GM21528 (cell line): Measurements from ENCODE around the gene NUDT4B.
"Not testable (repeated sequence)": the region's sequence is repeated elsewhere in the genome, so short reads cannot be mapped to it uniquely, and the experiment has no call there.

Experiments
- ATAC-seq: cut with Tn5 transposase; IDR thresholded peaks from one replicate; pipeline ENCODE4 v1.9.1; 2021; ENCODE audit warnings: mild to moderate bottlenecking, moderate library complexity; ENCODE audit not compliant: unreplicated experiment, low FRiP score

NUDT4B gene

DNA sequence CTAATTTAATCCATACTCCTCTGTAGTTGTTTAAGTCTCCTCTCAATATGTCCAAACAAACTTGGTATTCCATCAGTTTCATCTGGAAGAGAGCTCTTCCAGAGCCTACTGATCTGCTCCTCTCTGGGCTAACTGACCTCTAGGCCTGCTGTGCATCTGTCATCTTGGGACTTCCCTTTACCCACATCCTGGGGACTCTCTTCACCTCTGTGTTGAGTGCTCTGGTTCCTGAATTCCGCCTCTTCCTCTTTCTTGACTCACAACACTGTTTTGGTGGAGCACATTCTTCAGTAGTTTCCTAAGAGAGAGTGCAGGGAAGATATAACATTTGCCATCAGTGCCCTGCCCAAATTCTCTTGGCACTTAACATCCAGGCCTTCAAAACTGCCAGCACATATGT, 13.0 kb upstream of the NUDT4B start:
- ATAC-seq, result not testable (repeated sequence)

DNA sequence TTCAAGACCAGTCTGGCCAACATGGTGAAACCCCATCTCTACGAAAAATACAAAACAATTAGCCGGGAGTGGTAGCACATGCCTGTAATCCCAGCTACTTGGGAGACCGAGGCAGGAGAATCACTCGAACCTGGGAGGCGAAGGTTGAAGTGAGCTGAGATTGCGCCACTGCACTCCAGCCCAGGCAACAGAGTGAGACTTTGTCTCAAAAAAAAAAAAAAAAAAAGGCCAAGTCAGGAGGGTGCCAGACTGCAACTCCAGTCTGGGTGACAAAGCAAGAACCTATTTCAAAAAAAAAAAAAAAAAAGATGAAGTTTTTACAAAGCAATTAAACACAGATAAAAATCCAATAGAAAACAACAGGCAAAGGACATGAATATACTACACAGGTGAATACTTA, 9.9 kb upstream of the NUDT4B start:
- not testable (repeated sequence) for ATAC-seq

DNA sequence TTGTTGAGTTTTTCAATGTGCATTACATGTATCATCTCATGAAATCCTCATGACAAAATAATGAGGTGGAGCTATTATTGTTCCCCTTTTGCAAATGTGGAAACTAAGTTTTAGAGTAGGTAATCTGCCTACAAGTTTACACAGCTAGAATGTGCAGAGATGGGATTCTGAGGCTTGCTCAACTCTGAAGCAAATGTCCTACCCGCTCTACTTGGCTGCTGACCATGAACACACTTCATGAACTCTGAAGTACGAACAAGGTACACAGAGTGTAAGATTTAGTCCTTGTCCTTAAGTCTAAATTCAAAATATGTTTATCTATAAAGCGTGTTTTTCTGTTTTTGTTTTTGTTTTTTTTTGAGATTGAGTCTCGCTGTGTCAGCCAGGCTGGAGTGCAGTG, 5.4 kb upstream of the NUDT4B start:
- not testable (repeated sequence) for ATAC-seq

DNA sequence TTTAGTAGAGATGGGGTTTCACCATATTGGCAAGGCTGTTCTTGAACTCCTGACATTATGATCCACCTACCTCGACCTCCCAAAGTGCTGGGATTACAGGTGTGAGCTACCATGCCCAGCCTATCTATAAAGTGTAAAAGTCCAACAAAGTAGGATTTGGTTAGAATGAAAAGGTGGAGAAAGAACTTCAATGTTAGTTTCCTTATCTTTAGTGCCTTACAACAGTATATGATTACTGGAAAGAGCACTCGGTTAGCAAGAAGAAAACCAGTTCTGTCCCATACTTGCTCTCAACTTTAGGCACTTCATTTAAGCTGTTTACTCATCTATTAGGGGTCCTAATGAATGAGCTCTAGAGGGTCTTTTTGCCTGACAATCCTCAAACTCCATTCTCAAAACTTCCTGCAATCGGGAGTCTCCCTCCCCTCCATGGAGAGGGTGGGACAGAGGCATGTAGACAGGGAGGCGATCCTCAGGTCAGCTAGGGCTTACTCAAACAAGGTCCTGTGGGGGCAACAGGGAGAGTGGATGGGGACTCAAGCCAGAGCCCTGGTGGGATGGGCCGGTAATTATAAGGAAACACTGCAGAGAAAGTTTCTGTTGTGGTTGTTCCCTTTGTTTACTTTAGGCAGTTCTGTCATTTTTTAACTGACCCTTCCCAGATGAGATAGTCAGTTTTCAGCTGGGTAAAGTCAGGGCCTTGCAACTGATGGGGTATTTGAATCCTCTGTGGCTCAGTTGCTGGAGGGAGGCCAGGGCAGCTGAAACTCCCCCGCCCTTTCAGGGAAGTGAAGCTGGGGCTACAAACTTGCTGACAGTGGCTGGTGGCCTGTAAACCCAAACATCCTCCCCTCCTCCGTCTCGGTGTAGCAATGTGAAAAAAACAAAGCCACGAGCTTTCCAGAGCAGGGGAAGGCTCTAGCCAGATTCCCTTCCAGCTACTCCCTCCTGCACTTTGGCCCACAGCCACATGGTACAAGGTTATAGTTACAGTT, 4.6 kb upstream of the NUDT4B start:
- not testable (repeated sequence) for ATAC-seq

DNA sequence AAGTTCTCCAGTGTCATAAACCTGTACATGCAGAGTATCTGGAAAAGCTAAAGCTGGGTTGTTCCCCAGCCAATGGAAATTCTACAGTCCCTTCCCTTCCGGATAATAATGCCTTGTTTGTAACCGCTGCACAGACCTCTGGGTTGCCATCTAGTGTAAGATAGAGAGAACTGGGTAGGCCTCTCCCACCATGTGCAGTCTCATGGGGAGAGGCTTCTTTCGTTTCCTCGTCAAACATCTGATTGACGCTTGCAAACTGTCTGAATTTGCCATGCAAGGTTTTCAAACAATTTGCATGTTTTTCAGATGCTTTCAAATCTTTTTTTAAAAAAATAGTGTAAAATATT, 734 bp downstream of the NUDT4B start:
- ATAC-seq, result peak; percentile 91

DNA sequence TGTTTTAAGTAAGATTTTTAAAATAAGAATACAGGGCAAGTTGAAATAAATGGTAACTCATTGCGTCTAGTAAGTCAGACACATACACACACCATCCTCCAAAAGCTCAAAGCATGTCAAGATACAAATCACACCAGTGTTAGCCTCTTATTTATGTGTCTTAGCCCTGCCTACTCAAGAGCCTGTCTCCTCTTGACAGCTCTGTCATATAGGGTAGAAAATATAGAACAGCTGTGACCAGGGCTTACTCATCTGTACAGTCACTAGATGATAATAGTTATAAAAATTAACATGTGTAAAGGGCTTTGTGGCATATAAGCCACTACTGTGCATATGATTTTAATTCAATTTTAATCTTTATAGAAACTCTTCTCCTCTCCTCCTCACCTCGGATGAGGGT, 7.7 kb downstream of the NUDT4B start:
- not testable (repeated sequence) for ATAC-seq

DNA sequence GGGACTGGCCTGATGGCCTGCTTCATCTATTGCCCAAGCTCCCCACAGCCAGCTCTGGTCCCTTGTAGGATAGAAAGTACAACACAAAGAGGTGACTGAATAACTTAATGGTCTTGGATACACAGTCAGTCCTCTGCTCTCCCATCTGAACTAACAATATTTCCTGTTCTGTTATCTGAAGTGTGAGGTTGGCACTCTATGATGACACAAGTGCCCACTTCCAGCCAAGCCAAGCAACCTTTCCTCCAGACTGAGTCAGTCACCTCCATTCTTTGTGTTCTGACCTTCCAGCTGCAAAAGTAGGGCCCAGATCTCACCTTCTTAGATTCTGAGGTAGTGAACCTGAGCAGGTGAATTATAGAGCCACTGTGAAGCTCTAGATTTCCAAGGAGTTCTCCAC, 8.9 kb downstream of the NUDT4B start:
- ATAC-seq, result not testable (repeated sequence)

DNA sequence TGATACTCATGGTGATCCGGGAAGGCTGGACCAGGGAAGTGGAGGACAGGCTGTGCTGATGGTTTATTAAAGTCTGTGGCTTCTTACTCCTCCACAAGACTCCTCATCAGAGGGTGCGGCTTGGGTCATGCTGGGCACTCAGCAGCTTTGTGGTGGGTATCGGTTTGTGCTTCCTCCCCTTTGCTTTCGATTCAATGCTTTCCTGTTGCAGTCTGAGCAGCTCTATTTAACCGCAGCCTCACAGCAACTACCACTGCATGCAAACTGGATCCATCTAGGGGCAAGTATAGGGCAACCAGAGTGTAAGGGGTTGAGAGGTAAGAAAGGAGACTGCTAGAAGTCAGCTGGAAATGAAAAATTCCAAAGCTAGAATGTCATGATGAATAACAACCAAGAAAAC, 9.8 kb downstream of the NUDT4B start:
- ATAC-seq, result peak; percentile 98

DNA sequence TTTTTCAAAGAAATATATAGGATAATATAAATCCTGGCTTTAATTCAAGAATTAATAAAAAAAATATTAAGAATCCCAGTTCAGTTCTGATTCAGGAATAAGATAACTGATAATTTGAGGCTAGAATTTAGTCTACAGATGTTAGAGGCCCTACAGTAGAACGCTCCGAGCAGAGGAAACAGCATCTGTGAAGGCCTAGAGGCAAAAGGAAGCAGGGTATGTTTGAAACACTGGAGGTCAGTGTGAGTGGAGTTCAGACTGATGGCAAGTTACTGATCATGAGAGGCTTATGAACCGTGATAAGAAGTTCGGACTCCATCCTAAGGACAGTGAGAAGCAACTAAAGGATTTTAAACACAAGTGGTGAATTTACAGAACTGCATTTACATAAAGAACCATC, 10.4 kb downstream of the NUDT4B start:
- not testable (repeated sequence) for ATAC-seq

DNA sequence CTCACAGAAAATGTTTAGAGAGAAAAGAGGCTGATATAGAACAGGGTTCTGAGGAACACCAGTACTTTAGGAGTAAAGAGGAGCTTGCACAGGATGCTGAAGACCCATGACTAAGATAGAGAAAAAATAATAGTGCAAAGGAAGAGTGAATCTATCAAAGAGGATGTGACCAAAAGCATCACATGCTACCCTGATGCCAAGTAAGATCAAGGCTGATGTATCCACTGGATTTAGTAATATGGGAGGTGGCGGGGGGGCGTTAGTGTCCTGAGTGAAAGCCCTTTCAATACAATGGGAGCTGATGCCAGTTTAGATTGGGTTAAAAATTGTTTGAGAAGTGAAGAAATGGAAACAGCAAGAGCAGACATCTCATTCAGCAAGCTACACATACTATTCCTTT, 11.2 kb downstream of the NUDT4B start:
- not testable (repeated sequence) for ATAC-seq

DNA sequence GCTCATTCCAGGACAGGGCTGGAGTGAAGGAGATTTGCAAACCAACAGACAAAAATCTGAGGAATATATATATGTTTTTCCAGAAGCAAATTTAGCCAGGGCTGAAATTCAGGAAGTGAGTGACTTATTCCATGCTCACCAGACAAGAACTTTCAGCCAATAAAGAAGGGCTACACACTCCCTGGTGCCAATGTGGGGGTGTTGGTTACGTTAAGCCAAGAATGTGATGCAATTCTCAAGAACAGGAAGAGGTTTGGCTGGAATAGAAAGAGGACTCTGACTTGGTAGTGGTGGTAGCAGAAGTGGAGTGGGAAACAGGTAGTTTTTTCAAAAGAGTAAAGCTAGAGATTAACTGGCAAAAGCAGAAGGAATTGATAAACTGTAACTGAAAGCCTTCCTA, 11.6 kb downstream of the NUDT4B start:
- not testable (repeated sequence) for ATAC-seq

DNA sequence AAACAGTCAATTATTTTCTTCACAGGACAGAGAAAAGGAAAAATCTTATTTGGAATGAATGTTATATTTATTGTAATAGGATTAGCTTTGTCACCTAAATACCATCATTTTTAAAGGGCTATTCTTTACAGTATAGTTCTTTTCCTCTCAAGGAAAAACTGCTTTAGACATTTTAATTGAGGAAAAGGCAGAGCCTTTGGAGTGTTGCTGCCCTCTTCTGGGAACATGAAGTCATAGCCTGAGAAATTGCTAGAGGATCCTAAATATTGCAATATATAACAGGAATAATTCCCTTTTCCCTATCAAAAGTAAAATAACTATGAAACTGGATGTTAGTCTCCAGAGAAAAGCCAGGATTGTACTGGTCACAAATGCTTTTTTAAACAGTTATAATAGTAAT, 12.8 kb downstream of the NUDT4B start:
- ATAC-seq, result not testable (repeated sequence)

DNA sequence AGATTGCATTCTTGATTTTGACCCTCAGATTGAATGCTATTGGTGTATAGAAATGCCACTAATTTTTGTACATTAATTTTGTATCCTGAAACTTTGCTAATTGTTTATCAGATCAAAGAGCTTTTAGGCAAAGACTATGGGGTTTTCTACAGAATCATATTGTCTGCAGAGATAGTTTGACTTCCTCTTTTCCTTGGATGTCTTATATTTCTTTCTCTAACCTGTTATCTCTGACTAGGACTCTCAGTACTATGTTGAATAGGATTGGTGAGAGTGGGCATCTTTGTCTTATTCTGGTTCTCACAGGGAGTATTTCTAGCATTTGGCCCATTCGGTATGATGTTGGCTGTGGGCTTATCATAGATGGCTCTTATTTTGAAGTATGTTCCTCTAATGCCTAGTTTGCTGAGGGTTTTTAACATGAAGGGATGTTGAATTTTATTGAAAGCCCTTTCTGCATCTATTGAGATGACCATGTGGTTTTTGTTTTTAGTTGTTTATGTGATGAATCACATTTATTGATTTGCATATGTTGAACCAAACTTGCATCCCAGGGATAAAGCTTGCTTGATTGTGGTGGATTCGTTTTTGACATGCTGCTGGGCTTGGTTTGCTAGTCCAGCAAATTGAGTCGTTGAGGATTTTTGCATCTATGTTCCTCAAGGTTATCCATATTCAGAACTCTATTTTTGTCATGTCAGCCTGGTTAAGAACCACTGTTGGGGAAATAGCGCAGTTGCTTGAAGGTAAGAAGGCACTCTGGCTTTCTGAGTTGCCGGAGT, 16.9 kb downstream of the NUDT4B start:
- ATAC-seq, result not testable (repeated sequence)

DNA sequence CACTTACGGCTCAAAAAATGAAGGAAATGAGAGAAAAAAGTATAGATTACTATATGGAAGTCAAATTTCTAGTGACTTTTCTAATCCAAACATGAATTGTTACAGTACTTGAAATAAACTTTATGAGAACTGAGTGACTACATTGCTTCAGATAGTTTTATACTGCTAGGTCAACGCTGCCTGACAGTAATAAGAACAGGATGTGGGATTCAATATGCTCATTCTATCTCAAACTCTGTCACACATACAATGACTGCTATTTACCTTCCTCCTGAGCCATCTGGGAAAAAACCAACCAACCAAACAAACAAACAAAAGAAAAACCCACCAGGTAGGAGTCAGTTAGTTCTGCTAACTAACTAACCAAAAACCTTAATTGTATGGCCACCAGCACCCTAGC, 20.0 kb downstream of the NUDT4B start:
- ATAC-seq, result not testable (repeated sequence)

DNA sequence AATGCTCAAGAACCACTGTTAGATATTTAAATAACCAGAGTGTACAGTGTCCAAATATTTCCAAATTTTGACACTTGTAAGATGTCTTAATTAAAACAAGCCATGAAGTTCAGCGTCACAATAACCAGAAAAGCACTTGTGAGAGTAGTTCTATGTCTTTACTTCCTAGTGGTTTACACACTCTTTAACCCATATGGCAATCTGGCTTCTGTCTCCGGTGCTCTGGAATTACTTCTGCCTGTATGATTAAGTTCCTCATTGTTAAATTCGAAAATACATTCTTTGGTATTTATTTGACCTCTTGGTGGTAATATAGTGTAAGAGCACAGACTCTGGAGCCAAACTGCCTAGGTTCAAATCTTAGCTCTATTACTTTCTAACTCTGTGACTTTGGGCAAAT, 20.9 kb downstream of the NUDT4B start:
- not testable (repeated sequence) for ATAC-seq

DNA sequence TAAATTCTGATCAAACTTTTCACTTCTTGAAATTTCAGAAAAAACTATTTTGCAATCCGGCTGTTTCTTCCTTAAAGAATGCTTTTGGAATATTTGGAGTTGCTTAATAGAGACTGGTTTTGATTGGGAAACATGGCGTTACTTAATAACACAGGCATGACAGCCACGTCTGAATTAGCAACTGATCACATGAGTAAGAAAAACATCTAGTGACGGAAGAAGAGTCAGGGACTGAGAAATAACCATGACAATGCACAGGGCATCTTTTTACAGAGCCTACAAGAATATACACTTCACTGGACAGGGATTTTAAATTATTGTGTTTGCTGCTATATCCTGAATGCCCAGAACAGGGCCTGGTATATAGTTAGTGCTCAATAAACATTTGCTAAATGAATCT, 25.1 kb downstream of the NUDT4B start:
- ATAC-seq, result not testable (repeated sequence)

DNA sequence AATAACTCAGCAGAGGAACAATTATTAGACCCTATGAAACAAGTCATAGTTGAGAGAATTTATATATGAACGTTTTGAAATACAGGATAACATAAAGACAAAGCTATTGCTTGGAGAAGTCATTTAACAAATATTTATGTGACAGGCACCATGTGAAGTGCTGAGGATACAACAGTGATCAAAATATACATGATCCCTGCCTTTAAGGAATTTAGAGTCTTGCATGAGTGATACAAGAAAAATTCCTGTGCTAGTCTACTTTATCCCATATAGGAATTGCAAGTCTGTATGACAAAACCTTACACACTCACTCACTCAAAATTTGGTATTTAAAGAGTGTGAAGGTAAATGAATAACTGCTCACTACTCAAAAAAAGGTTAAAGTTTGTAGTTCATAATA, 25.5 kb downstream of the NUDT4B start:
- not testable (repeated sequence) for ATAC-seq

DNA sequence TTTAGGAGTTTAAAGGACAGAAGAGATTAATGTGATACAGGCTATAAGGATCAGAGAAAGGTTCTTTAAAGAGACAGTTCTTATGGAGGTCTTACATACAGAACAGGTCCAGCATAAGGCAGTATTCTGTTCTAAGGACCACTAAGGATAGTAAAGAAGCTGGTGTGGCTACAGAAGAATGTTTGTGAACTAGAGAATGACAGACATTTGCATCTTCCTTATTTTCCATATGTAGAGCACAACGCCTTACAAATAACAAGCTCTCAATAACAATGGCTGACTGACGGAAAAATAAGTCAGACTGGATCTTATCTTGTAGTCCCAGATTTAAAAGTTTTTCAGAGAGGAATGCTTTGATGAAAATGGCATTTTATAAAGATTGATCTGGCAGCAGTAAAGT, 26.7 kb downstream of the NUDT4B start:
- ATAC-seq, result not testable (repeated sequence)

DNA sequence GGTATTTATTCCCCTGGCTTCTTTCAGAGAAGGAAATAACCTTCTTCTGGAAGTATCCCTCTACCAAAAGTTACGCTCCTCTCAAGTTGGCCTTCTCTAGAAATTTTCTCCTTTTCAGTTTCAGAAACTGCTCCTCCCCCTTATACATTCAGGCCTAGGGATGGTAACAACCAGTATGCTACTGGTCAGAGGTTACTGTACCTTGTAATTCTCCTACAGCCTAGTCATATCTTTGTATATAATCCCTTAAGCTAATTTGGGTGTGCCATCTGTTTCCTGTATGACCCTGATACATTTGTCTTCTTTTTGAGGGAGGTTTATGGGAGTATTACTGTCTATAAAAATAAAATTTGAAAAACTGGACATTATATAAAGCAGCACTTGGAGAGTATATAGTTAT, 29.1 kb downstream of the NUDT4B start:
- not testable (repeated sequence) for ATAC-seq

DNA sequence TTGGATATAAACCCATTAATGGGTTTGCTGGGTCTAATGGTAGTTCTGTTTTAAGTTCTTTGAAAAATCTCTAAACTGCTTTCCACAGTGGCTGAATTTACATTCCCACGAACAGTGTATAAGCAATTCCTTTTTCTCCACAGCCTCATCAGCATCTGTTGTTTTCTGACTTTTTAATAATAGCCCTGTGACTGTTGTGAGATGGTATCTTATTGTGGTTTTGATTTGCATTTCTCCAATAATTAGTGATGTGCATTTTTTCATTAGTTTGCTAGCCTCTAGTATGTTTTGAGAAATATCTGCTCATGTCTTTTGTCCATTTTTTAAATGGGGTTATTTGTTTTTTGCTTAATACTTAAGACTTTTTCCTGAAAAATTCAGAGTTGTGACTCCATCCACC, 31.8 kb downstream of the NUDT4B start:
- ATAC-seq, result not testable (repeated sequence)

DNA sequence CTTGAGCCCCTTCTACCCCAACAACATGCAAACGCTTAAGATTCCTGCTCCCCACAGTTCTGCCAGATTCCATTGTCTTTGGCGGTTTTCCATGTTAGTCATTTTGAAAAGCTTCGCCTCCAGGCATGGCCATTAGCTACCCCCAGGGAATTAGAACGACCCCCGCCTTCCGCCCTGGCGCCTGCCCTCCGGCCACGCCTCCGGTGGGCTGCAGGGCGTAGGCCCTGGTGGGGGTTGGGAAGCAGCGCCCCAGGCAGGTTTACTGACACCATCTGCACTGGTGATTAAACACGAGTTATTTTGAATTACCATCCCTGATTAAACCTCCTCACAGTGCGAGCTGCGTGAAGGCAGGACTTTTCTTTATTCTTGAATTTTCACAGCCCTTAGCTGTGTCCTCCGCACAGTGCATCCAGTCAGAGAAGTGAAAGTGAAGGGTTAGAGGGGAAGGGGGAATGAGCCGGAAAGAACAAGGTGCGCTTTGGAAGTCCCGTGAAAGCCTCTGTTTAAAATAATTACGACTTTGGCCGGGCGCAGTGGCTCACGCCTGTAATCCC, 43.0 kb downstream of the NUDT4B start:
- not testable (repeated sequence) for ATAC-seq
